ENCODE data around the gene GAS7.

Gene GAS7

GRCh38 chr17:9957244-9957643 is 241.2 kb downstream of the GAS7 start:
- DNase-seq (ENCODE audit: low read depth): no peak
- TF ChIP-seq CTCF (conservative IDR thresholded peaks at IDR 0.05; ENCODE audit: low read depth, low read length): no peak
- H3K4me3 ChIP-seq (ENCODE audit: low read depth, low read length): no peak overlapping the region

- H3K4me3 ChIP-seq (ENCODE audit: low read depth, low read length): no peak overlapping the region
- DNase-seq (ENCODE audit: low read depth): no peak
- no peak for TF ChIP-seq CTCF (conservative IDR thresholded peaks at IDR 0.05; ENCODE audit: low read depth, low read length)
Measured at GRCh38 chr17:9956474-9957131, 241.8 kb downstream of the GAS7 start.

GRCh38 chr17:9953492-9953891 is 244.9 kb downstream of the GAS7 start:
- TF ChIP-seq CTCF (conservative IDR thresholded peaks at IDR 0.05; ENCODE audit: low read depth, low read length): no peak
- no peak overlapping the region for H3K4me3 ChIP-seq (ENCODE audit: low read depth, low read length)
- DNase-seq (ENCODE audit: low read depth): no peak

- no peak for DNase-seq (ENCODE audit: low read depth)
- H3K4me3 ChIP-seq (ENCODE audit: low read depth, low read length): no peak overlapping the region
- TF ChIP-seq CTCF (conservative IDR thresholded peaks at IDR 0.05; ENCODE audit: low read depth, low read length): no peak
Measured at GRCh38 chr17:9951803-9952202, 246.6 kb downstream of the GAS7 start.

- TF ChIP-seq CTCF (conservative IDR thresholded peaks at IDR 0.05; ENCODE audit: low read depth, low read length): no peak
- no peak for DNase-seq (ENCODE audit: low read depth)
- H3K4me3 ChIP-seq (ENCODE audit: low read depth, low read length): no peak overlapping the region
Measured at GRCh38 chr17:9948928-9949327, 249.5 kb downstream of the GAS7 start.

GRCh38 chr17:9944704-9945103 is 253.7 kb downstream of the GAS7 start:
- DNase-seq (ENCODE audit: low read depth): no peak
- TF ChIP-seq CTCF (conservative IDR thresholded peaks at IDR 0.05; ENCODE audit: low read depth, low read length): no peak
- H3K4me3 ChIP-seq (ENCODE audit: low read depth, low read length): no peak overlapping the region

- no peak for TF ChIP-seq CTCF (conservative IDR thresholded peaks at IDR 0.05; ENCODE audit: low read depth, low read length)
- no peak for DNase-seq (ENCODE audit: low read depth)
- H3K4me3 ChIP-seq (ENCODE audit: low read depth, low read length): no peak overlapping the region
Measured at GRCh38 chr17:9943343-9943742, 255.1 kb downstream of the GAS7 start.

Data from choroid plexus epithelial cell (primary cell).